Activated CD4-positive, alpha-beta T cell treated with anti-CD3 and anti-CD28 coated beads, Interleukin-2, amount 50 U/mL, for 48 hours (primary cell): Measurements from ENCODE around the gene MAU2.
"Not testable (repeated sequence)": the region's sequence is repeated elsewhere in the genome, so short reads cannot be mapped to it uniquely, and the experiment has no call there.

Experiments
- DNase-seq, 2 experiments: peaks; one replicate each; pipeline ENCODE4 v3.0.0-alpha.2; 2020

Gene MAU2

DNA sequence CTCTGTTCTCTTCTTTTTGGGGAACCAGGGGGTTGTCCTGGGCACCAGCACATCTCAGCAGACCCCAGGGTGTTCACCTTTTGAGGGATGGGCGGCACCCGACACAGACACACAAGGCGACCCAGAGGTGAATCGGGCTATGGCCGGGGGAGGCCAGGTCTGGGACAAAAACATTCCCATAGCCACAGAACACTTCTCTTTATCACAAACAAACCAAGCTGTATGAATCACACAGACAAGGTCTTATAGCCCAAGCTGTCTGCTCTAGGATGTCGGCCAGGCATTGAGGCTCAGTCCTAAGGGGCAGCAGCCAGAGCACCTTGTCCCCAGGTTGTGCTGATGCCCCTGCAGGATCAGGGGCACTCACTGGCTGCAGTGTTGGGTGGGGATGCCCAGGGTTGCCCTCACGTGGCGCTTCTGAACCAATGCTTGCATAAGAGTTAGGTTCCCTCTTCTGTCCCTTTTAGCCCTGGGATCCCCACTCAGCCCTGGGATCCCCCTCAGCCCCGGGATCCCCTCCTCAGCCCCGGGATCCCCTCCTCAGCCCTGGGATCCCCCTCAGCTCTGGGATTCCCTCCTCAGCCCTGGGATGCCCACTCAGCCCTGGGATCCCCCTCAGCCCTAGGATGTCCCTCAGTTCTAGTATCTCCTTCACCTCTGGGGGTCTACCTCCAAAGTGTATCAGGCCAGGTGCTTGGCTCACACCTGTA, 26.9 kb downstream of the MAU2 start:
- no peak for DNase-seq

DNA sequence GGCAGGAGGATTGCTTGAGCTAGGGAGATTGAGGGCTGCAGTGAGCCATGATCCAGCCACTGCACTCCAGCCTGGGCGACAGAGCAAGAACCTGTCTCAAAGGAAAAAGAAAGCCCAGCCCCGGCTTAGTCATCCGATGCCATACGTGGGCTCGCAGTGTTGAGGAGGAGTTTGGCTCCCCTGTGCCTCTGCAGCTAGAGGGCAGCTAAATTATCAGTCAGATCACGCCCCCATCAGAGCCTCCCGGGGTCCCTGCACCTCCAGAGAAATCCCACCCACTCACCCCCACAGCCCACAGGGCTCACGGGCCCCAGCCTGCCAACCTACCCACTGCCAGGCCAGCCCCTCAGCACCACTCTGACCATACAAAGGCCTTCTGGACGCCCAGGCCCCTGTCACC, 27.6 kb downstream of the MAU2 start:
- no peak for DNase-seq

- DNase-seq, result no peak
Observed at GRCh38 chr19:19349365-19349764, 28.7 kb downstream of the MAU2 start.

GRCh38 chr19:19350756-19351155, 30.1 kb downstream of the MAU2 start:
- DNase-seq, result not testable (repeated sequence)

DNA sequence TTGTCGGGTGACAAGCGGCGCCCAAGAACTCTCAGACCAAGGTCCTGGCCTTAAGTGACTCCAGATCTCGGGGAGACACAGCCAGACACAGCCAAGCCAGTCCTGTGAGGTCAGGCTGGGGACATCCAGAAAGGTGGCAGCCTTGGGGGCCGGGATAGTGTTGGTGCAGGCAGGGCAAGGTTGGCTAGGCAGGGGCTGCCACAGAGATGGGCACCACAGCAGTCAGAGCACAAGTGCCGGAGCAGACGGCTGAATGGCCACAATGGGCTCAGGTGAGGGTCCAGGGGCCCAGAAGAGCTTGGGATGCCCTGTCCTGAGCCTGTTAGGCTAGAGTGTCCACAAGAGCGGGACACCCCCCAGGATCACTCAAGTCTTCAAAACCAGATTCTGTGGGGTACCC, 32.2 kb downstream of the MAU2 start:
- DNase-seq, result no peak

DNA sequence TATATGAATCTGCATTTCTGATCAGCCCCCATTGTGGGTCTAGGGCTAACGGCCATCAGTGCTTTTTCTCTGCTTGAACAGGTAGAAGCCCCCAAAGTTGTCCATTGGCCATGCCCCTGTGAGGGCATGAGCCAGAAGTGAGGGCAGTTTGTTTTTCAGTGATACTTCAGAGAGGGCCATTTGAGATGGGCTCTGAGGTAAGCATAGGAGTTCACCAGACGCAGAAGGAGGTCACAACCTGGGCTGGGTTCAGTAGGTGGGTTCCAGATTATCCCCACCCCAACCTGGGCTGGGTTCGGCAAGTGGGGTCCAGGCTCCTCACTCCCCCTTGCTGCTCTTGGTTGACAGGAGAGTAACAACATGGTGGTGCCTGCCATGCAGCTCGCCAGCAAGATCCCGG, 33.4 kb downstream of the MAU2 start:
- no peak for DNase-seq

DNA sequence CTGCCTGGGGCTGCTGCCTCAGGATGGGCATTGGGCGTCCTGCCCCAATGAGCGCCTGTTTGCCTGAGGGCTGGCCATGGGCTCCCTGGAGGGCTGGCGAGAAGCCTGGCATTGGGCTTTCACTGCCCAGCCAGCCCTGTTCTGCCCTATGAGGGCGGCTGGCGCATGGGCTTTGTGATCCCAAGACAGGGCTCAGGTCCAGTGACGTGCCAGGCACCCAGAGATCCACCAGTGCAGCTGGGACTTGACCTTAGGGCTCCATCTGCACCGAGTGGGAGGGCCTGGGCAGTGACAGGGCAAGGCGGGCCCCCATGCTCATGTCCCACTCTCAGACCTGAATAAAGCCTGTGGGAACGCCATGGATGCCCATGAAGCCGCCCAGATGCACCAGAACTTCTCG, 34.3 kb downstream of the MAU2 start:
- DNase-seq, result no peak

DNA sequence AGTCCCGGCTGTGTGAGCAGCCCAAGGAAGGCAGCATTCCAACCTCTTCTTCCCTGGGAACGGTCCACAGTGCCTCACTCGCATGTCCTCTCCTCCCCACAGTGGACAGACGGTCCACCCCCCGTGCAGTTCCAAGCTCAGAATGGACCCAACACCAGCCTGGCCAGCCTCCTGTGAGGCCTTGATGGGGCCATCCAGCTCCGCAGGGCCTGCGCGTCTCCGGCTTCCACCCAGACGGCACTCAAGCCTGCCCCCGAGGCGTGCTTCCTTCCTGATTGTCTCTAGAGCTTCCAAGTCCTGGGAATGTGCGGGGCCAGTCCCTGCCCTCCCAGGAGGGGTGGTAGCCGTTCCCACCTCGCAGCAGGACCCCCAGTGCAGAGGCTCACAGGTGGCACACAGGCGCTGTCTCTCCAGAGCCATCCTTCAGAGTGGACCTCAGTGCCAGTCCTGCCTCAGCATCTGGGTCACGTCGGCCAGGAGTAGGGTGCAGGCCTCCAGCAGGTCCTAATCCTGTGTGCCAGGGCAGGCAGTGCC, 35.0 kb downstream of the MAU2 start:
- DNase-seq, result no peak

DNA sequence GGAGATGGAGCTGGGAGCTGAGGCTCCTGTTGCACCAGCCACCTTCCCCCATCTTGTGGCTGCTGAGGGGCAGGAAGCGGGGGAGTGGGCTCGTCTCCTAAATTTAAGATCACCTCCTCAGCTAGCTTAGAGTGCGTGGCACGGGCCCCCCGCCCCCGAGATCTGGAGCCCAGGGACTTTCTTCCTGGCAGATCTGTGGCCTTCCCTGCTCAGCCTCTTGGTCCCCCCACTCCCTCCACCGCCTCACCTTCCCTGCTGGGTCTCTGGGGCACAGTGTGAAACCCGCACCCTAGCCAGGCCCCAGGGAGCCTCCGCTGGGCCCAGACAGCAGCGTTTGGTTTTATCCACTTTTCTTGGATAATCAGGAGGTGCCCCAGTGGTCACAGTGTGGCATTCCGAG, 35.9 kb downstream of the MAU2 start:
- DNase-seq, result no peak

GRCh38 chr19:19356901-19357566, 36.4 kb downstream of the MAU2 start:
- DNase-seq, result no peak

GRCh38 chr19:19361075-19361594, 40.5 kb downstream of the MAU2 start:
- DNase-seq, result peak; percentile 83 to 87

DNA sequence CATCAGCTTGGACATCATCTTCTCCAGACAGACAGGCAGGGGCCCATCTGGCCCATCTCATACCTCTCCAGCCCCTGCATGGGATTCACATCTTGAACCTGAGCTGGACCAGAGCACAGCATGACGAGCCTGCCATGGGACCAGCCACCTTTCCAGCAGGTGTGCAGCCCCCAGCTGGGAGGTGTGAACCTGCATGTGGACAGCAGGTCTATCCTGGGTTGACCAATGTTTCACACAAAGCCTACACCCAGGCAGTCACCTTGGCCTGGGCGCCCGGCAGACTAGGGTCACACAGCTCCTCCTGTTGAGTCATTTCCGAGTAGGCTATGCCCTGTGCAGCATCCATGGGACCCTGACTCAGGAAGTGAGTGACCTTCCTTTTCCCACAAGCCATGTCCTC, 41.4 kb downstream of the MAU2 start:
- no peak for DNase-seq

- peak; percentile 77 to 79 for DNase-seq
Observed at GRCh38 chr19:19366434-19367396, 46.1 kb downstream of the MAU2 start.

DNA sequence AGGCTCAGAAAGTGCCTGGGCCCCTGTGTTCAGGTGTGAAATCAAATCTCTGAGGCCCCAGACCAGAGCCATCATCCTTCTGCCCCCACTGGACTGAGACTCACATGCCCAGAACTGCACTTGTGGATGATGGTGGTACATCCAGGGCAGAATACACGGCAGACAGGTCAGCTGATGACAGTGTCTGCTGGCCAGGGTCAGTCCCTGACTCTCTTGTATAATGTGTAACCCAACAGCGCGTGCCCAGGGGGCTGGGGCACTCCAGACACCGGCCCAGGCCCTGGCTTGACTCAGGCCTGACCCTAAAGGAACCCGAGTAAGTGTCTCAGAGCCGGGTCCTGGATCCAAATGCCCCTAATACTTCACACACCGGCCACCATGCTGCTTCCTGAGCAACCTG, 47.5 kb downstream of the MAU2 start:
- no peak for DNase-seq

- no peak for DNase-seq
Observed at GRCh38 chr19:19371059-19371458, 50.4 kb downstream of the MAU2 start.

DNA sequence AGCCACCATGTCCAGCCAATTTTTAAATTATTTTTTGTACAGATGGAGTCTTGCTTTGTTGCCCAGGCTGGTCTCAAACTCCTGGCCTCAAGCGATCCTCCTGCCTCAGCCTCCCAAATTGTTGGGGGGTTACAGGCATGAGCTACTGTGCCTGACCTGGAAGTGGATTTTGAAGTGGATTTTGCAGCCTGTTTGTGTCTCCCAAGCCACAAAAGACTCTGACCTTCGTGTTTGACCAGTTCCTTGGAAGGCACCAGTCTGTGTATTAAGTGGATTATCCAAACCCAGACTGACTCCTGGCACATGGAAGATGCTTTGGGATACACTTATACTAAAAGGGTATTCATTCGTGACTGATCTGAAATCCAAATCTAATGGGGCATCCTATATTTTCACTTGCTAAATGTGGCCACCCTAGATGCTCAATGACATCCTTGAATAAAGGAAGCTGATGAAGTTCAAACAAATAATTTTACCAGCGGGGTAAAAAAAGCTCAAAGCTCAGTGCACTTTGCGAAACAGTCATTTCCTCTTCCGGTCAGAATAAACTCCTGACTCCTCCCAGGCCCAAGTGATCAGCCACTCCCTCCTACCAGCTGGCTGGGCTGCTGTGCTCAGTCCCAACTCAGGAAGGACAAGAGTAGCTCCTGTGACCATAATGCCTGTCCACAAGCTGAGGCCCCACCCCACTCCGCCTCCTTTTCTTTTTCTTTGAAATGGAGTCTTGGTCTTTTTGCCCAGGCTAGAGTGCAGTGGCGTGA, 52.2 kb downstream of the MAU2 start:
- DNase-seq, result peak; percentile 29 to 56

DNA sequence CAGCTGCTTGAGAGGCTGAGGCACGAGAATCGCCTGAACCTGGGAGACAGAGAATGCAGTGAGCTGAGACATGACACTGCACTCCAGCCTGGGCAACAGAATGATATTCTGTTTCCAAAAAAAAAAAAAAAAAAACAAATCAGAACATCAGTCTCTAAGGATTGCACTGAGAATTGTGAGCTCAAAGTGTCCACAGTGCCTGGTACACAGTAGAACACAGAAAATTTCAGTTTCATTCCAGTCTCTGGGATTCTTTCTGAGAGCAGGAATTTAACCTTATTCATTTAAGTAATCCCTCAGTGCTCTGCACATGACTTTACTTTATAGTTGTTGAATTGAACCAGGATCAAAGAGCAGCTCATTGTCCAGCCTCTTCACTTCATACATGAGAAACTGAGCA, 58.9 kb downstream of the MAU2 start:
- DNase-seq, result no peak

- DNase-seq, result not testable (repeated sequence)
Observed at GRCh38 chr19:19380316-19380715, 59.7 kb downstream of the MAU2 start.

DNA sequence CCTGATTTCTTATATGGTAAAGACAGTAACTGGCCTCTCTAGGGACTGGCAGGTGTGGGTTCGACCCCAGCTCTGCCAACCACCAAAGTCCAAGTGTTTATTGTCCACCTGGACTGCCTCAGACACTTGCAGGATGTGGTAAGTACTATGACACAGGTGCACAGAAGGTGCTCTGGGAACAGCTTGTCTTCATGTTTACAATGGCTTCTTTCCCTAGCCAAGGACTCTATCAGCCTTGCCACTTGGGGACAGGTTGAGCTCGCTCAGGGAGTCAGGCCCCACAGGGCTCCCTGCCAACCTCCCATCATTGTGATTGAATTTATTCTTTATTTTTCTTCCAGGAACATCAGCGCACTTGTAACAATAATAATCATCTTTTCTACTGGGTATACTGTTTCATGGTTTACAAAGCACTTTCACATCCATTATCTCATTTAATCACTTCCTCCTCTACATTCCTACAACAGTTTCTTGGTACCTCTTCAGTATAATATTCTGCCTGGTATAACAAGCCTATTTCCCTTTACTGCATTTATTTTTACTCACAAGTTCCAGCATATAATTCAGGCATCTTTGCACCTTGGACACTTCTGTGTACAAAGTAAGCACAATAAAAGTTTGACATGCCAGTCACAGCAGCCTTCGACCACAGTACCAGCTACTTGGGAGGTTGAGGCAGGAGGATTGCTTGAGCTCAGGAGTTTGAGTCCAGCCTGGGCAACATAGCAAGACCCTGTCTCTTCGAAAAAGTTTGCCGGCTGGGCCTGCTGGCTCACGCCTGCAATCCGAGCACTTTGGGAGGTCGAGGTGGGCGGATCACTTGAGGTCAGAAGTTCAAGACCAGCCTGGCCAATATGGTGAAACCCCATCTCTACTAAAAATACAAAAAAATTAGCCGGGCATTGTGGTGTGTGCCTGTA, 60.6 kb downstream of the MAU2 start:
- DNase-seq, result no peak

DNA sequence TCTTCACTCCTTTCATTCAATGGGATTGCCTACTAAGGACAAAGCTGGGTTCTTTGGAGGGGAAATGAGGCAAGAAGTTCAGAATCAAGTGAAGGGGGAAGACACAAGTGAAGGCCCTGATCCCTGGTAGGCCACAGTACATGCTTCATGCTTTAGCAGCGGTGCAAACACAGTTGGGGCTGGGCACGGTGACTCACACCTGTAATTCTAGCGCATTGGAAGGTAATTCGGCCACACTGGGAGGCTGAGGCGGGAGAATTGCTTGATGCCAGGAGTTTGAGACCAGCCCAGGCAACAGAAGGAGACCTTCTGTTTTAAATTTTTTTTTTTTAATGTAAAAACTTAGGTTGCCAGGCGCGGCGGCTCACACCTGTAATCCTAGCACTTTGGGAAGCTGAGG, 61.5 kb downstream of the MAU2 start:
- no peak for DNase-seq

DNA sequence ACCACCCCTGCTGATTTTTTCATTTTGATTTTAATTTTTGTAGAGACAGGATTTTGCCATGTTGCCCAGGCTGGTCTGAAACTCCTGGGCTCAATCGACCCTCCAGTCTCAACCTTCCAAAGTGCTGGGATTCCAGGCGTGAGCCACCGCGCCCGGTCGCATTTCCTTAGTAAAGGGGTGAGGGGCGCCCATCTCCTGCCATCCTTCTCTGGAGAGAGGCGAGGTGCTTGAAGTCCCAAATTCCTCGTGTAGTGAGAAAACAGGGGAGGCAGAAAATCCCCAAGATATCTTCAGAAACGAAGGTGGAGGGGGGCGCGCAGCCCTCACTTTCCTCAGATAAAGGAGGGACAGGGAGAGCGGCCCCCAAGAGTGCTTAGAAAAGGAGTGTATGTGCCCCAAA, 63.9 kb downstream of the MAU2 start:
- no peak for DNase-seq
